Ascending aorta (tissue), 2 donors: ENCODE data around the gene UST. TPM values are rescaled to one million over a fixed set of nuclear protein-coding genes. Genes with fewer than 3 reads are reported as not detected.
A peak's percentile ranks its signal among the peaks of the same experiment; 100 is the strongest.

Experiments used
- DNase-seq, 2 donors: peaks; one replicate each; pipeline ENCODE4 v3.0.0-alpha.2; 2019; ENCODE audit warnings: low spot score in 2 of 2
- H3K27ac ChIP-seq, 2 donors: fragments of 200-600 bp; sonication (generic); one replicate each; pipeline ENCODE4 v1.5.1; 2016 to 2017; ENCODE audit warnings: mild to moderate bottlenecking in 1 of 2
- H3K27me3 ChIP-seq: fragments of 200-600 bp; sonication (generic); one replicate; pipeline ENCODE4 v1.5.1; 2017
- H3K36me3 ChIP-seq, 2 donors: fragments of 200-600 bp; sonication (generic); one replicate each; pipeline ENCODE4 v1.5.1; 2016
- H3K4me1 ChIP-seq, 2 donors: fragments of 200-600 bp; sonication (generic); one replicate each; pipeline ENCODE4 v1.5.1; 2016 to 2017; ENCODE audit warnings: mild to moderate bottlenecking in 1 of 2
- H3K4me3 ChIP-seq, 2 donors: fragments of 200-600 bp; sonication (generic); one replicate each; pipeline ENCODE4 v1.5.1; 2016 to 2017; ENCODE audit warnings: mild to moderate bottlenecking in 1 of 2
- H3K9me3 ChIP-seq, 2 donors: fragments of 200-600 bp; sonication (generic); one replicate each; pipeline ENCODE4 v1.5.1; 2016
- intact Hi-C: fragments of 100-400 bp; cut with DNase I; formaldehyde crosslinking; loops from one replicate; pipeline ENCODE4 v1.15.1; 2023
- total RNA-seq: library from RNA; depleted of rRNA; stranded (reverse); fragments of >200 nt; gene quantifications from one replicate; pipeline ENCODE4 v1.1.0, GENCODE V29; 2016
- TF ChIP-seq, protein P1 (sequence below), 3 experiments: fragments of 200-600 bp in 2 of 3; fragments of 450-650 bp in 1 of 3; sonication (generic) in 2 of 3; IDR thresholded peaks; one replicate each; pipeline ENCODE4 v1.5.1; 2016 to 2019; ENCODE audit warnings: antibody characterized with exemption in 3 of 3, mild to moderate bottlenecking in 1 of 3, moderate library complexity in 1 of 3

The UST gene
- total RNA-seq, 1 donor from 2014 or later = 27.0 TPM

DNA sequence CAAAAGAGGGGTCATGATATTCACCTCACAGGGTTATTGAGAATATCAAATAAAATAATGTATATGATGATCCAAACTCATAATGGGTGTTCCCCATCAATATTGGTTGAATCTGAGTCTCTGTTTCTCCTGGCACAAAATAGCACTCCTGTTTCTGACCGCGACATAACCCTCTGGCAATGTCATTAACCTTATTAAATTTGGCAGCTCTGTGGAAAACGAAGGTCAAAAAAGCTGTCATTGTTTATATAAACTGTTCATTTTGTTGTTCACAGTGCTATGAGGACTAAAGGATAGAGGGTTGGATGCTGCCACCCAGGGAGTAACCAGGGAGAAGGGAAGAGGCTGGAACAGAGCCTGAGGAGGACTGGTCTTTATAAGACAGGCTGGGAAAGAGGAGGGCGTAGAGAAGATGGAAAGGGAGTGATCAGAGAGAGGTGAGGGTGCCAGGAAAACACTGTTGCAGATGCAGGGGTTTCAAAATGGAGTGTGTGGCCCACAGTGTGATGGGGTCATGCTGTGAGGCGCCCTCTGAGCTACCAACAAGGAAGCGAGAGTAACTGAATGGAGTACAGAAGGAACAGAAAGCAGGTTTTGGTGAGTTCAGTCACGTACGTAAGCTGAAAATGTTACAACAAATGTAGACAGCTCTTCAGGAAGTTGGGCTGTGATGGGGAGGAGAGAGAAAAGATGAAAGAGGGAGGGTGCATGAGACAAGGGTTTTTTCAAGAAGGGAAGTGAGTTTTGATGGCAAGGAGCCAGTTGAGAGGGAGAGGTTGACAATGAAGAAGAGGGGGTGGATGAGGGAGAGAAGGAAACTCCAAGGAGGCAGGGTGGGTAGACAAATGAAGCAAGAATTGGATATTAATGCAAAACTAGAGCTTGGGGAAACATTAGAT, 319.1 kb downstream of the UST start:
- Histone ChIP-seq H3K9me3 (no peaks in the 10 kb centered on the region), H3K27me3 (no peaks in the 10 kb centered on the region), H3K27ac (peak overlapping the region in 1 of 2 donors; percentile 50), H3K36me3 (no peaks in the 10 kb centered on the region), H3K4me1 (peaks cover 12 to 27% of the 10 kb centered on the region in 2 donors), H3K4me3 (no peak overlapping the region)
- intact Hi-C loops = no loop called here
- DNase-seq = no peak
- TF ChIP-seq, protein P1, sequence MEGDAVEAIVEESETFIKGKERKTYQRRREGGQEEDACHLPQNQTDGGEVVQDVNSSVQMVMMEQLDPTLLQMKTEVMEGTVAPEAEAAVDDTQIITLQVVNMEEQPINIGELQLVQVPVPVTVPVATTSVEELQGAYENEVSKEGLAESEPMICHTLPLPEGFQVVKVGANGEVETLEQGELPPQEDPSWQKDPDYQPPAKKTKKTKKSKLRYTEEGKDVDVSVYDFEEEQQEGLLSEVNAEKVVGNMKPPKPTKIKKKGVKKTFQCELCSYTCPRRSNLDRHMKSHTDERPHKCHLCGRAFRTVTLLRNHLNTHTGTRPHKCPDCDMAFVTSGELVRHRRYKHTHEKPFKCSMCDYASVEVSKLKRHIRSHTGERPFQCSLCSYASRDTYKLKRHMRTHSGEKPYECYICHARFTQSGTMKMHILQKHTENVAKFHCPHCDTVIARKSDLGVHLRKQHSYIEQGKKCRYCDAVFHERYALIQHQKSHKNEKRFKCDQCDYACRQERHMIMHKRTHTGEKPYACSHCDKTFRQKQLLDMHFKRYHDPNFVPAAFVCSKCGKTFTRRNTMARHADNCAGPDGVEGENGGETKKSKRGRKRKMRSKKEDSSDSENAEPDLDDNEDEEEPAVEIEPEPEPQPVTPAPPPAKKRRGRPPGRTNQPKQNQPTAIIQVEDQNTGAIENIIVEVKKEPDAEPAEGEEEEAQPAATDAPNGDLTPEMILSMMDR (IDR thresholded peaks at IDR 0.05) = no peak

DNA sequence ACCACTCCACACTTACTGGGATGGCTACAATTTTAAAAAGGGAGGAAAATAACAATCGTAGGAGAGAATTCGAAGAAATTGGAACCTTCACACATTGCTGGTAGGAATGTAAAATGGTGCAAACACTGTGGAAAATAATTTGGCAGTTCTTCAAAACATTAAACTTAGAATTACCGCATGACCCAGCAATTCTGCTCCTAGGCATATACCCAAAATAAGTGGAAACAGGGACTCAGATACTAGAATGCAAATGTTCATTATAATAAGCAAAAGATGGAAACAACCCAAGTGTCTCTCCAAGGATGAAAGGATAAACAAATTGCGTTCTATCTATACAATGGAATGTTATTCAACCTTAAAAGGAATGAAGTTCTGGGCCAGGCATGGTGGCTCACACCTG, 325.2 kb downstream of the UST start:
- Histone ChIP-seq H3K4me1 (peaks cover 0 to 10% of the 10 kb centered on the region in 2 donors), H3K36me3 (no peaks in the 10 kb centered on the region)

DNA sequence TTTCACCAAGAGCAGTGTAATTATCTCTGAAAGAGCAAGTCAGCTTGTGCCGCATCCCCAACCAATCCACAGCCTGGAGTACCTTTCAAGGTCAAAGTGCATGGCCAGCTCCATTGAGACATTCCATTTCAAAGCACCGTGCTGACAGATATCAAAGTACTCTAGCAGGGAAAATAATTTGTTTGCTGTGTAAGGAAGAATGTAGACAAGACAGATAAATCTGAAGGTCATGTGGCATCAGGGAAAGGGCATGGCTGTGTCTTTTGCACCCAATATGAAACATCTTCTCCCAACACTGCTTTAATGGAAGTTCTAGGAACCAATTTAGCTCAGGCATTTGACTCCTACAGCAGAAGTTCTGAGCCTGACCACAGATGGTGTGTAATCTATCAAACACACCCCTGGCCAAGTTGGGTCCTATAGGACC, 328.0 kb downstream of the UST start:
- Histone ChIP-seq H3K27ac (no peak overlapping the region), H3K36me3 (no peaks in the 10 kb centered on the region), H3K27me3 (no peaks in the 10 kb centered on the region), H3K4me3 (no peak overlapping the region), H3K9me3 (no peaks in the 10 kb centered on the region), H3K4me1 (peaks cover 0 to 25% of the 10 kb centered on the region in 2 donors)
- DNase-seq = no peak
- TF ChIP-seq, protein P1 (IDR thresholded peaks at IDR 0.05) = no peak
- intact Hi-C loops = no loop called here

More for the DNA sequence above, 325.2 kb downstream of the UST start:
- TF ChIP-seq, protein P1 (IDR thresholded peaks at IDR 0.05) = no peak
- Histone ChIP-seq H3K9me3 (no peaks in the 10 kb centered on the region), H3K27me3 (no peaks in the 10 kb centered on the region), H3K4me3 (no peak overlapping the region), H3K27ac (no peak overlapping the region)
- no peak for DNase-seq
- intact Hi-C loops = no loop called here

DNA sequence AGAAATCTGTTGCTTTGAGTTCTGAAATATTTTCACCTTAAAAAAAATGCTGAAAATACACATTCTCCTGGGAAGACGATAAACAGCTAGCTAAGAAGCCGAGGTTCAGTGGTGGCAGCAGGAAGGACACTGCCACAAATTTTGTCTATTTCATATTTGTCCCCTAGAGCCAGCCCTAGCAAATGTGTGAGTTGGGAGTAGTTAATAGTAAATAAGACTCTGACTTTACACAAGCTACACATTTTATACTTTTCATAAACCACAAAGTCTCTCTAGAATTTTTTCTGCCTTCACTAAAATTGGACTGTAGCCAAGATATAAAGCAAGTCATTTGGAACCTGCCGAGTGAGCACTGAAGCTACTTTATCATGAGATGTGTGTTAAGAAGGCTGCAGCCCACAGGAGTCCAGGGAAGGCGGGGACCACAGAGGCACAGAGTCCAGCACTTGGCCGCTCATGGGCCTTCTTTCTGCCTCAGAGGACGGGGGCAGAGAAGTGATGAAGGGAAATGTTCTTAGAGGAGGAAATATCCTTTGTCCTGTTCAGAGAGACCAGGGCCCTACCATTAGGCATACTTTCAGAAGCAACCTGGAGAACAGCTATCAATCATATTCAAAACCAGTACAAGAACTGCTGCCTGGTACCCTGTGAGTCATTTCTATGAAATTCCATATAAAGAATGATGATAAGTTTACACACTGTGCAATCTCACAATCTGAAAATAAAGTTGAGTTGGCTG, 329.0 kb downstream of the UST start:
- H3K27ac ChIP-seq = peak overlapping the region in 1 of 2 donors; percentile 2

DNA sequence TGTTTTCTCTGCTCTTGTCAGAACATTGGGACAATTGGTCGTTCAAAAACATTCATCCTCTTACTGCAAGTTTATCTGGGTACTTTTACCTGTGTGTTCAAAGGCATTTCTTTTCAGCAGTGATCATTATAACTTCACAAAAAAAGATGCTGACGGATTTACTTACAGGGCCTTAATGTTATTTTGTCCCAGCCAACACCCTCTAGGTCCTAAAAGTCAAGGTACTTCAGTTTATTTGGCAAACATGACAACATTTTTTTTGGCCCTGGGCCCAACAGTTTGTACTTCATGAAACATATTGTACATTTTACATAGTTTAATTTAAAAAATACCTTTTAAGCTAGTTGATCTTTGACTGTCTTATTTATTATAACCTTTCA, 329.5 kb downstream of the UST start:
- Histone ChIP-seq H3K36me3 (no peaks in the 10 kb centered on the region), H3K4me3 (no peak overlapping the region), H3K27ac (peak overlapping the region in 1 of 2 donors; percentile 2), H3K27me3 (no peaks in the 10 kb centered on the region), H3K4me1 (peaks cover 4 to 40% of the 10 kb centered on the region in 2 donors), H3K9me3 (no peaks in the 10 kb centered on the region)
- intact Hi-C loops = no loop called here
- DNase-seq = no peak
- TF ChIP-seq, protein P1 (IDR thresholded peaks at IDR 0.05) = no peak

More for the DNA sequence above, 329.0 kb downstream of the UST start:
- TF ChIP-seq, protein P1 (IDR thresholded peaks at IDR 0.05) = no peak
- Histone ChIP-seq H3K4me1 (peaks cover 3 to 34% of the 10 kb centered on the region in 2 donors), H3K36me3 (no peaks in the 10 kb centered on the region), H3K27me3 (no peaks in the 10 kb centered on the region), H3K9me3 (no peaks in the 10 kb centered on the region), H3K4me3 (no peak overlapping the region)
- DNase-seq = no peak
- intact Hi-C loops = no loop called here
